ENCODE results near the gene RBM8A.
"Not testable (repeated sequence)": the region's sequence is repeated elsewhere in the genome, so short reads cannot be mapped to it uniquely, and the experiment has no call there.

The RBM8A gene

DNA sequence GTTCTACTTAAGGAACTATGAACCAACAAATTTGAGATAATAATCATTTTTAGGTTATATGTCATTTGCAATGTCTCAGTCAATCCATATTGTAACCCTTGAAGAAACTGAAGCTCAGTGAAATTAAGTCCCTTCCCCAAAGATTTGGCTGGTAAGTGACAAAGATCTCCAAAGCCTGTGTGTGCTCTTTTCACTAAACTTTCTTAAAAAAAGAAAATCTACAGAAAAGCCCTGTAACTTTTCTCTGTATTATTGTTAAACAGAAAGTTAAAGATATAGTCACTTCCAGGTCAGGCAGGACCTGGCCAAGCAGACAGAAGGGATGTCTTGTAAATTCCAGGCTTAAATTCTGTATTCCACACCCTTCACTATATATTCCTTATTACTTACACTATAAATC lies 29.1 kb upstream of the RBM8A start:
- no peak for DNase-seq

DNA sequence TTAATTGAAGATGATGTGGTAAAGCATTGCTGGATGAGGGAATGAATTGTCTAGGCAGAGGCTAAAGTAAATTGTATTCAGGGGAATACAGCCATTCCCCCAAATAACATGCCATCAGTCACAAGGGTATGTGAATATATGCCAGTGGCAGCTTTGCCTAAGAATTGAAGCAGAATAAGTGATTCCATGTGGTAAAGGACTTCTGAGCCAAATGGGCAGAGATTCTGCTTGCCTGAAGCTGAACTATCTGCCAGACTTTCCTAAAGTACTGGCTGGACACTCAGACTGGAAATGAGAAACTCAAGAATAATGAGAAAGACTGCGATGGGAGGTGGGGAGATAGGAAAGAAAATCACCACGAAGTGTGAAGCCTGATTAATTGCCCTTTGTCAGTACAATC lies 28.2 kb upstream of the RBM8A start:
- no peak for DNase-seq

DNA sequence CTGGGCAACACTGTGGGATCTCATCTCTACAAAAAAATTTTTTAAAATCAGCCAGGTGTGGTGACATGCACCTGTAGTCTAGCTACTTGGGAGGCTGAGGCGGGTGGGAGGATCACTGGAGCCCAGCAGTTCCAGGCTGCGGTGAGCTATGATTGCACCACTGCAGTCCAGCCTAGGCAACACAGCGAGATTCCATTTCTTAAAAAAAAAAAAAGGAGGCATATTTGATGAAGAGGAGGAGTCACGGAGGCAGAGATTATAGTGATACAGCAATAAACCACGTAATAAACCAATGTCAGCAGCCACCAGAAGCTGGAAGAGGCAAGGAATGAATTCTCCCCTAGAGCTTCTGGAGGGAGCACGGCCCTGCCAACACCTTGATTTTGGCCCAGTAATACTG lies 26.6 kb upstream of the RBM8A start:
- DNase-seq = no peak

DNA sequence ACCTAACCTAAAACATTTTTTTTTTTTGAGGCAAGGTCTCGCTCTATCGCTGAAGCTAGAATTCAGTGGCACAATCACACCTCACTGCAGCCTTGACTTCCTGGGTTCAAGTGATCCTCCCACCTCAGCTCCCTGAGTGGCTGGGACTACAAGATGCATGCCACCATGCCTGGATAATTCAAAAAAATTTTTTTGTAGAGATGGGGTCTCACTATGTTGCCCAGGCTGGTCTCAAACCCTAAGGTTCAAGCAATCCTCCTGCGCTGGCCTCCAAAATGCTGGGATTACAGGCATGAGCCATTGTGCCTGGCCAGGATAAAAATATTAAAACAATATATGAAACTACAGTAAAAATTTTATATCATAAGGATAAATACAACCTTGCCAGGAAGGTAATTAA lies 25.6 kb upstream of the RBM8A start:
- no peak for DNase-seq

DNA sequence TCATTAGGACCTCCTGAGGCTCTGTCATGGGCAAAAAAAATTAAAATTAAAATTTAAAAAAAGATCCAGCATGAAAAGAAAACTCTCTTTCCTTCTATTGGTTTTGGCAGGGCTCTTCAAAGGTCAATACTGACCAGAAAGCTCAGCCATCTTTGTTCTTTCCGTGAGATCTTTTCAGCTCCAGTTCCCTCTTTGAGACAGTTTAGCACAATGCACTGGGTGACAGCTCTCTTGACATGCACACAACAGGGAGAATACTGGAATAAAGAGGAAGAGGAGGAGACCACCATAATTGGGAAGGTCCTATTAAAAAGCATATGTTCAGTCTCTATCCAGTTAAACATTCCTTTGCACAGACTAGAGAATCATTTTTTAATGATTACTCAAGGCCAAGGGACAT lies 24.2 kb upstream of the RBM8A start:
- no peak for DNase-seq

DNA sequence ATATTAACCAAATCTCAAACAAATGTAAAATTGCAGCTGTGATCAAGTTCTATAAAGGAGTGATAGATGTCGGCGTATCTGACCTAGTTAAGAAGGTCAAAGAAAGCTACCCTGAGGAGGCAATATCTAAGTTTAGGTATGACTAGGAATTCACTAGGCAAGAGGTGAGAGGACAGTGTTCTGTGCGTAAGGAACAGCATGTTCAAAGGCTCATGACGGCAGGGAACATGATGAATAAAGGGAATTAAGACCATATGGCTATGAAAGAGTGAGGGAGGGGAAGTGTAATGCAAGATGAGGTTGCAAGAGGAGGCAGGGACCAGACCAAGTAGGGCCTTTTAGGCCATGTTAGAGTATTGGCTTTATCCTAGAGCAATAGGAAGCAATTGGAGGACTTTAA lies 21.9 kb upstream of the RBM8A start:
- DNase-seq = no peak

DNA sequence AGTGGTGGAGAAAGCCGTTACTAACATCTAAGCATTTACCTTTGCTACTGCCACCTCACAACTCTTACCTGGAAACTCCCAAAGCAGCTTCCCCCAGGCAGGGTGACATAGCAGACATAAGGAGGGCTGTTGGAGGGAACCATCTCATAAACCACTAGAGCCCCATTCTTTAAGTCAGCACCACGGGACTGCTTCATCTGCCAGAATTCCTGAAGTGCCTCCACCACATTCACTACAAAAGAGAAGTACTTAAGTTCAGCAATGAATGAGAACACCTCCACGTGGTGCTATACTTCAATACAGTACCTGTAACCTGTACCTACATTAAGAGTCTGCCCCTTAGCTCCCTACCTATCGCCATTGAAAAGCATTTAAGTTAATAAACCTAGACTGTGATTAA lies 20.3 kb upstream of the RBM8A start:
- DNase-seq = no peak

DNA sequence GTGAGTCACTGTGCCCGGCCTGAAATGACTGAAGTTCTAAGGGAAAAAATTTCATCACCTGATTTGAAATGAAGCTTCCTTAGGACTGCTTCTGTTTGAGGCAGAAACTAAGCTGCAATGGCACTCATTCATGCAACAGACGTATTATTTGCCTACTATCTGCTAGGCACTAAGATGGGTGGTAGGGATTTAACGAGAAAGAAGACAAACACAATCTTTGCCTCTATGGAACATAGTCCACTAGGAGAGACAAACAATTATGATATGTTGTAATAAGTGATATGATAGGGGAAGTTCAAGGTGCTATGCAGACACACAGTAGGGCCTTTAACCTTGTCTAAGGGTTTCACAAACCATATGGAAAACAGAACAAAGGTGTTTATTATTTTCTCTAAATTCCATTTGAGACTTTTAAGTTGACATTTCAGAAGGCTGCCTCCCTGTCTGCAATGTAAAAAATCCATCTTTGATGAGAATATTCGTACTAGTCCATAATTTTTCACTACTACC lies 19.2 kb upstream of the RBM8A start:
- DNase-seq = no peak

DNA sequence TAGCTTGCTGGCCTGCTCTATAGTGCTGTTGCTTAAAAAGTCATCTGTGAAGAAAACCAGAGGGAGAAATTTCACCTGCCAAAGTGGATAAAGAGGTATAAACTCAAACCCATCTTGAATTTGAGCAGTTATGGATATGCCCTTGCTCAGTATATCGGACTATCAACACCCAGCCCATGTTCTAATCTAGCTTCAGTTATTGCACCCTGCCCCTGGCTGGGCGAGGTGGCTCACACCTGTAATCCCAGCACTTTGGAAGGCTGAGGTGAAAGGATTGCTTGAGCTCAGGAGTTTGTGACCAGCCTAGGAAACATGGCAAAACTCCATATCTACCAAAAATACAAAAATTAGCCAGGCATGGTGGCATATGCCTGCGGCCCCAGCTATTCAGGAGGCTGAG lies 17.2 kb upstream of the RBM8A start:
- DNase-seq = no peak

DNA sequence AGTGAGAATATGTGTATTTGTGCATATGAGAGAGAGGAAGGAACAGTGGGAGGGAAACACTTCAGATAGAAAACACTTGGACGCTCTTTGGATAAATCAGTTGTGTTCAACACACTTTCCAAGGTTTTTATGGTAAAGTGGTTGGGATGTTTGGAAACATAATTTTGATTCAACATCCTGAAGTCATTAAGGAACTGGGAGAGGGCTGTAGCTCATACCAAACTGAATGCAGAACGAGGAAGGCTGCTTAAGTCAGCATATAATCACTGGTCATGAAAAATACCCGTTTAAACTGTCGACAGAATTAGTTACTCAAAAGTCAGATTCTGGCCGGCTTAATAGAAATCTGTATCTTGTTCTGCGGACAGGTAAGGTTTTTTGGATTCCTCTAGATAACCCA lies 15.6 kb upstream of the RBM8A start:
- DNase-seq = no peak

DNA sequence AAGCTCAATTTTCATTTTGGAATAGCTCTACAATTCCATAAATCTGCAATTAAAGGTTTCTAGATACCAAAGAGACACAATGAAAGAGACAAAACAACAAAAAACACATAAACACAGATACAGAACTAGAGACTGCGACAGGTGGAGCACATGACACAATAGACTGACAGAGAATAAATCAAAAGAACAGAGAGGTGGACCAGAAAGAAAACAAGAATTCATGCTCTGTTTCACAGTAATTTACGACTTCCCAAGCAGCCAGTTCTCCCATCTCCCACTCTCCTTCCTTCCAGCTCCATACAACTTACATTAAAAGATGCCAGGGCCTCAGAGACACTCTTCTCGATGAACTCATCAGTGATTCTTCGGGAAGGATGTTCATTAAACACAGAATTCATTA lies 15.1 kb upstream of the RBM8A start:
- no peak for DNase-seq

DNA sequence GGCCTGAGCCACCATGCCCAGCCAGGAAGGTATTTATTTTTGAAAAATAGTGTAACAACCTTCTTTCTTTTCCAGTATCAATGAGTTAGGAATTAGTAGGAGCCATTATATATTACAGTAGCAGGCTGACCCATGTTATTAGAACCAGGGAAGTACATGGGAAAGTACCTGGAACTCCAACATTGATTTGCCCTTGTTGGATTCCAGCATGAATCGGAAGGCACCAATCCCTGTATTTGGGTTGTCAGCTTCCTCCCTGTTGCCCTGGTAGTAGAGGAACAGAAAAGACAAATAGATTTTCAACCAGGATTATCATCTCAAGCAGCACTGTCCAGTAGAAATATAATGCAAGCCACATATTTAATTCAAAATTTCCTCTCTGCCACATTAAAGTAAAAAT lies 10.2 kb upstream of the RBM8A start:
- DNase-seq = no peak

DNA sequence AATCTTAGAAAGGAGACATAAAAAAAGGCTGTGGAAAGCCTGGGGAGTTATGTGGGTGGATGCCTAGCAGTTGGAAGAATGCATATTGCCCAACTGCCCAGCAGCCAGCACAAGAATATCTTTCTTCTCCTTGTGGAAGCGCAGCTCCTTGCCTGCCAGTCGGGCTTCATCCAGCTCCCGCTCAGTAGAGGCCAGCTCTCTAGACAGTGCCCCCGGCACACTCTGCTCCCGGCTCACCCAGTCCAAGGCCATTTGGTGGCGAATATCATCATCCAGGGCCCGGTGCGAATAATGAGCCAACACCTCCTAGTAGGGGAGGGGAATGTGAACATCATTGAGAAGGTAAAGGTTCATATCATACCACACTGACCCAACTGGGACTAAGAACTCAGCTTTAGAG lies 9.0 kb upstream of the RBM8A start:
- DNase-seq = no peak

DNA sequence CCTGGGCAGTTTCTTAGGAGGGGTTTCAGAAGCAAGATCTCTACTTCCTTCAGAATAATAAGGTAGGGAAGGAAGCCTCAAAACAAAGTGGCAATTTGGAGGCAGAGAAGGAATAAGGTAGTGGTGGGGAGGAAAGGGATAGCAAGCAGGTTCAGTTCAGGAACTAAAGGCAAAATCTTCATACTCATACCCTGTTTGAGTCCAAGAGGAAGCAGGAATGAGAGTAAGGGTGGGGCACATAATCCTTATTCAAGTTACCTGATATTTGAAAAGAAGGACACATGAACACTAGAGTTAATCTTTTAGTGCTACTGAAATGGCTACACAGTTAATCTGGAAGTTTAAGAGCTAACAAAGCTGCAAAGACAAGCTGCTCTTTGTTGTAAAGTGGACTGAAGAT lies 8.4 kb upstream of the RBM8A start:
- no peak for DNase-seq

DNA sequence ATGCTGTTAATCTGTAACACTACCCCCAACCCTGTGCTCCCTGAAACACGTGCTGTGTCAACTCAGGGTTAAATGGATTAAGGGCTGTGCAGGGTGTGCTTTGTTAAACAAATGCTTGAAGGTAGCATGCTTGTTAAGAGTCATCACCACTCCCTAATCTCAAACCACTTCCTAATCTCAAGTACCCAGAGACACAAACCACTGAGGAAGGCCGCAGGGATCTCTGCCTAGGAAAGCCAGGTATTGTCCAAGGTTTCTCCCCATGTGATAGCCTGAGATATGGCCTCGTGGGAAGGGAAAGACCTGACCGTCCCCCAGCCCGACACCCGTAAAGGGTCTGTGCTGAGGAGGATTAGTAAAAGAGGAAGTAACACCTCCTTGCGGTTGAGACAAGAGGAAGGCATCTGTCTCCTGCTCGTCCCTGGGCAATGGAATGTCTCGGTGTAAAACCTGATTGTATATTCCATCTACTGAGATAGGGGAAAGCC lies 5.3 kb upstream of the RBM8A start:
- not testable (repeated sequence) for DNase-seq

DNA sequence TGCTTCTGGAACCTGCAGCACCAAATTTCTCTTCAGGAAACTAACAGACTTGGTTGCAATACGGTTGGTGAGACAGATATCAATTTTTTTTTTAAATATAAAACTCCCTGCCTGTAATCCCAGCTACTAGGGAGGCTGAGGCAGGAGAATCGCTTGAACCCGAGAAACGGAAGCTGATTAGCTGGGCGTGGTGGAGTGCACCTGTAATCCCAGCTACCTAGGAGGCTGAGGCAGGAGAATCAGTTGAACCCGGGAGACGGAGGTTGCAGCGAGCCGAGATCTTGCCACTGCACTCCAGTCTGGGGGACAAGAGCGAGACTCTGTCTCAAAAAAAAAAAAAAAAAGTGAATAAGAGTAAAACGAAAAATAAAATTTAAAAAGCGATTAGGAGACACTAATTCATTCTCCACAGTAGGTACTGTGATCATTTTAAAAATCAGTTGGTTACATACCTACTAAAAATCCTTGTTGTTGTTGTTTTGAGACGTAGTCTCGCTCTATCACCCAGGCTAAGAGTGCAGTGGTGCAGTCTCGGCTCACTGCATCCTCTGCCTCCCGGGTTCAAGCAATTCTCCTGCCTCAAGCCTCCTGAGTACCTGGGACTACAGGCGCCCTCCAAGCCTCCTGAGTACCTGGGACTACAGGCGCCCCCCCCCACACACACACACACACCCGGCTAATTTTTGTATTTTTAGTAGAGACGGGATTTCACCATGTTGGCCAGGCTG lies 796 bp upstream of the RBM8A start:
- DNase-seq = no peak

DNA sequence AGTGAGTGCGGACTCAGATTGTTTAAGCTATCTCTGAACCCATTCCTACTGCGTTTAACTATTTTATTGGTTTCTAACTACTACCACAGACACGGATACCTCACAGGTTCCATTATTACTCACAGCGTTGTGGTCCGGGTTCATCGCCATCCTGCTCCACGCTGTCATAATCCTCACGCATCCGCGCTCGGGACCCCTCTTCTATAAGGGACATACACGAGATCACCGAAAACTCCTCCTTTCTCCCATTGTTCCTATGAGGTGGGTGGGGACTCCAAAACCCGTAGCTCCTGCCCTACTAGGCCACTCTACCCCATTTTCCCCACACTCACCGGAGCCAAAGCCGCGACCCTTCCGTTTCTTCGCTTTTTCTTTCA lies 610 bp downstream of the RBM8A start:
- DNase-seq = no peak

DNA sequence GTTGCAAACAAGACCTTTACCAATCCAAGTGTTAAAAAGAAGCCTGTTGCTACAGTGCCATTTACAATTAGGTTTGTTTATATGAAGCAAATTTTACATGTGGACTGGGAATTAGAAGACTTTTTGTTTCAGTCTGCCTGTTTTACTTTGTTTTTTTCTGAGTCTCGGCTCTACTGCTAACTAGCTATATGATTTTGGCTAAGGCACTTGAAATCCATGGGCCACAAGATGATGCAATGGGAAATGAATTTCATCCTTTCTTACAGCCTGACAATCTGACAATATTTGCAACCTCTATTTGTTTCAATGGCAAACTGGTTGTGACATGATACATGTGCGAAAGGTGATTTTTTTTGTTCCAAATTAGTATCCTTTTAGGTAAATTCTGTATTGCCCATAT lies 5.0 kb downstream of the RBM8A start:
- no peak for DNase-seq

DNA sequence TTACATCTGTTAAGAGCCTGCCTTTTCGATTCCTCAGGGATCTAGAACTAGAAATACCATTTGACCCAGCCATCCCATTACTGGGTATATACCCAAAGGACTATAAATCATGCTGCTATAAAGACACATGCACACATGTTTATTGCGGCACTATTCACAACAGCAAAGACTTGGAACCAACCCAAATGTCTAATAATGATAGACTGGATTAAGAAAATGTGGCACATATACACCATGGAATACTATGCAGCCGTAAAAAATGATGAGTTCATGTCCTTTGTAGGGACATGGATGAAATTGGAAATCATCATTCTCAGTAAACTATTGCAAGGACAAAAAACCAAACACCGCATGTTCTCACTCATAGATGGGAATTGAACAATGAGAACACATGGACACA lies 7.0 kb downstream of the RBM8A start:
- not testable (repeated sequence) for DNase-seq

DNA sequence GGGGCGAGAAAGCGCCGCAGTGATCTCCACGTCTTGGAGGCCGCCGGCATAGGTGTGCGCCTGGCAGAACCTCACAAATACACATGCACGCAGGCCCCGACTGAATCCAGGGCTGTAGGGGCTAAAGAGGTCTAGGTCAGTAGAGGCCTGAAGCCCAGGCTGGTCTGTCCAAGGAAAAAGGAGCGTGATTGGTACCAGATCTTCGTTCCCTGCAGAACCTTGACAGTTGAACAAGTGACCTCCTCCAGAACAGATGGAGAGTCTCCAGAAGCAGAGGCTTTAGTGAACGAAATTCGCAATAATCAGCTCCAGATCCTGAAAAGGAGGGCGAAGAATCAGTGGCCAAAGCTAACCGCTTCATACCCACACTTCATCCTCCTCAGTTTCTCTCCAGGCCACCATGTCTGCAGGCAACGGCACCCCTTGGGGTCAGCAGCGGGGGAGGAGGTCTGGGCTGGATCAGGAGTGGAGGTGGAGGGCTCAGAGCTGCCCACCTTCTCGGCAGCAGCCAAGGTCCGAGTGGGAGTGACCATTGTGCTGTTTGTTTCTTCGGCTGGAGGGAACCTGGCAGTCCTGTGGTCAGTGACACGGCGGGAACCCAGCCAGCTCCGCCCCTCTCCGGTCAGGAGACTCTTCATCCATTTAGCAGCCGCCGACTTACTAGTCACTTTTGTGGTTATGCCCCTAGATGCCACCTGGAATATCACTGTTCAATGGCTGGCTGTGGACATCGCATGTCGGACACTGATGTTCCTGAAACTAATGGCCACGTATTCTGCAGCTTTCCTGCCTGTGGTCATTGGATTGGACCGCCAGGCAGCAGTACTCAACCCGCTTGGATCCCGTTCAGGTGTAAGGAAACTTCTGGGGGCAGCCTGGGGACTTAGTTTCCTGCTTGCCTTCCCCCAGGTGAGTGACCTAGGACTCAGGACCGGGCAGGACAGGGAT lies 8.0 kb downstream of the RBM8A start:
- DNase-seq = peak; percentile 34

DNA sequence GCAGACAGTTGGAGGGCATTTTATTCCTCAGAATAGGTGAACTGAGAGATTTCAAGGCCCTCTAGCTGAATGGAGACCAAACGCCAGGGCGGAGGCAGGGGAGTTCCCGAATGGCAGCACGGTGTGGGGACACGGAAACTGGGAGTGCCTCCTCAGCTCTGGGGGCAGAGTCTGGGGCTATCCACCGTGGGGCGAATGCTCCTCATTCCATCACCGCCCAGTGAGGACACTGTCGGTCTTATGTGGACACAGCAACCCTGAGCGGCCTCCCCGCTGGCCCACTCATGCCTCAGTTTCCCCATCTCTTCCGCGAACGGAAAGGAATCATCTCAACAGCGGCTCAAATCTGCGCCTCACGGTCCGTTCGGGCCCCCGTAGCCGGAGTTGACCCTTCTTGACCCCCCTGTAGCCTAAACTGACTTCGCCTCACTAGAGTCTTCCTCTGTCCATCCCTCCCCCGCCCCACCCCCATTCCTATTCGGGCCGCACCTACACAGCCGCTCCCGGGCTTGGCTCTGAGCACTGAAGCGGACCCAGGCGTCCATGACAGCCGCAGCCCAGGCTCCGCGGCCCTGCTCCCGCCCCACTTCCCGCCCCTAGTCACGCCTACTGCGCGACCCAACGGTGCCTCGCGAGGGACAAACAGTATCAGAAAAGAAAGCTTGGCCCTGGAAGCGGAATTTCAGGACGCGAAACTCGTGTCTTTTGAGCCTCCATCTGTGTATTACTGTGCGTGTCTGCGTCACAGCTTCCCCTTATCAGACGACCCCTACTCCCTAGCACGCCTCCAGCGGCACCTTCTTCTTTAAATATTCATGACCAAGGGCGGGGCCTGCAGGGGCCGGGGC lies 8.9 kb downstream of the RBM8A start, which contains the start of gene PEX11B:
Gene PEX11B (minus strand): TSS at position 574 of the 848 bp plus-strand sequence. CDS start 29 bp downstream, at position 545.
- DNase-seq = peak; percentile 84

DNA sequence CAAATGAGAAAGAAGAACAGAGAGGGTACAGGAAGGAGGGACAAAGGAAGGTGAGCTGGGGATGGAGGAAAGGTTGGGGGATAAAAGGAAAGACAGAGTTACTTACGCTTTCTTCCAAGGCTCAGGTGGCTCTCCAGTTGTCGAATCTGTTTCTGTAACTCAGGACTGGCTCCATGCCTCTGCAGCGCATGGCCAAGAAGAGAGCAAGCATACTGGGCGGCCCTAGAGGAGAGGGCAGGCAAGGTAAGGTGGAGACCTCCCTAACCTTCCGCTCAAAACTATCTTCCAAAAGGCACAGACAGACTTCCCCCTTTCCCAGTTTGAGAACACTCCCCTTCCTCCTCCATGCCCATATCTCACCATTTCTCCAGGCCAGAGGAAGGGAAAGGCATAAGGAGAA lies 9.7 kb downstream of the RBM8A start:
- no peak for DNase-seq

DNA sequence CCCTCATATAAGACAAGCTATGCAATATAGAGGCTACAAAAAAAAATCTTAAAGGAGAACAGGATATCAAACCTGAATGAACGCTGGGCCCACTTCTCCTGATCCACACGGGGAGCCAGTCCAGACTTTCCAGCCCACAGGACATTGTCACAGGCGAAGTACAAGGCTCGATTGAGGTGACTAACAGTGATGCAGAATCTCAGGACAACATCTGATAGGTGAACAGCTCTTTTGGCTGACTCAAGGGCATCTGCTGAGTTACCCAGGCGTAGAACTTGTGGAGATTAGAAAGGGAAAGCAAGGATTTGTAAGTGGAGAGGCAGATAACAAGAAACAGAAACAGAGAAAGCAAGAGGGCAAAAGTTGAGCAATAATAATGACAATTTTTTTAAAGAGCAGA lies 10.5 kb downstream of the RBM8A start:
- DNase-seq = no peak
